ENCODE data around the gene POLR2I. TPM values are rescaled to one million over a fixed set of nuclear protein-coding genes. Genes with fewer than 3 reads are reported as not detected.

POLR2I gene
- total and polyA plus RNA-seq, 2 of the 13 experiments (the other 11 are each of a cell fraction or from before 2014, with no cell fraction given) = 40.5 to 104 TPM

- TF ChIP-seq AKNA (CRISPR knock-in tag; IDR thresholded peaks at IDR 0.05; ENCODE audit: borderline replicate concordance) (peak; percentile 82), MTA1 (CRISPR knock-in tag; IDR thresholded peaks at IDR 0.05; ENCODE audit: borderline replicate concordance) (no peak), ZNF839 (CRISPR knock-in tag; IDR thresholded peaks at IDR 0.05; ENCODE audit: borderline replicate concordance) (peak; percentile 80; the same call in 1 of the 2 replicates), ZNF407 (CRISPR knock-in tag; IDR thresholded peaks at IDR 0.05; ENCODE audit: not compliant biosample characterization) (peak; percentile 35), PBX2 (CRISPR knock-in tag; IDR thresholded peaks at IDR 0.05) (no peak), THYN1 (CRISPR knock-in tag; IDR thresholded peaks at IDR 0.05; ENCODE audit: borderline replicate concordance, low read depth) (no peak), ZSCAN12 (CRISPR knock-in tag; IDR thresholded peaks at IDR 0.05) (no peak; the same call in 1 of the 2 replicates), PHF8 (CRISPR knock-in tag; IDR thresholded peaks at IDR 0.05) (peak; percentile 65), ATF1 (CRISPR knock-in tag; IDR thresholded peaks at IDR 0.05) (no peak), ETS1 (CRISPR knock-in tag; IDR thresholded peaks at IDR 0.05) (peak; percentile 54; the same call in 1 of the 2 replicates), ZBTB7A (CRISPR knock-in tag; IDR thresholded peaks at IDR 0.05) (no peak)
Observed at GRCh38 chr19:36114721-36115452, at the start of gene POLR2I (continued).
